Measurements from ENCODE around the gene LY6G6C. TPM values are rescaled to one million over a fixed set of nuclear protein-coding genes. Genes with fewer than 3 reads are reported as not detected.

Gene LY6G6C
- total RNA-seq, 1 donor from 2014 or later, result not detected

GRCh38 chr6:31705931-31706330, 15.6 kb downstream of the LY6G6C start:
- Histone ChIP-seq H3K4me1 (peaks cover 13% of the 10 kb centered on the region), H3K4me3 (no peak overlapping the region), H3K9me3 (no peaks in the 10 kb centered on the region), H3K27me3 (no peaks in the 10 kb centered on the region), H3K27ac (no peak overlapping the region), H3K36me3 (no peaks in the 10 kb centered on the region)
- DNase-seq (no peak), ATAC-seq (no peak)
- intact Hi-C loops (cut with DNase I), result no loop called here
- TF ChIP-seq, protein P1, sequence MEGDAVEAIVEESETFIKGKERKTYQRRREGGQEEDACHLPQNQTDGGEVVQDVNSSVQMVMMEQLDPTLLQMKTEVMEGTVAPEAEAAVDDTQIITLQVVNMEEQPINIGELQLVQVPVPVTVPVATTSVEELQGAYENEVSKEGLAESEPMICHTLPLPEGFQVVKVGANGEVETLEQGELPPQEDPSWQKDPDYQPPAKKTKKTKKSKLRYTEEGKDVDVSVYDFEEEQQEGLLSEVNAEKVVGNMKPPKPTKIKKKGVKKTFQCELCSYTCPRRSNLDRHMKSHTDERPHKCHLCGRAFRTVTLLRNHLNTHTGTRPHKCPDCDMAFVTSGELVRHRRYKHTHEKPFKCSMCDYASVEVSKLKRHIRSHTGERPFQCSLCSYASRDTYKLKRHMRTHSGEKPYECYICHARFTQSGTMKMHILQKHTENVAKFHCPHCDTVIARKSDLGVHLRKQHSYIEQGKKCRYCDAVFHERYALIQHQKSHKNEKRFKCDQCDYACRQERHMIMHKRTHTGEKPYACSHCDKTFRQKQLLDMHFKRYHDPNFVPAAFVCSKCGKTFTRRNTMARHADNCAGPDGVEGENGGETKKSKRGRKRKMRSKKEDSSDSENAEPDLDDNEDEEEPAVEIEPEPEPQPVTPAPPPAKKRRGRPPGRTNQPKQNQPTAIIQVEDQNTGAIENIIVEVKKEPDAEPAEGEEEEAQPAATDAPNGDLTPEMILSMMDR (IDR thresholded peaks at IDR 0.05), result no peak

DNA sequence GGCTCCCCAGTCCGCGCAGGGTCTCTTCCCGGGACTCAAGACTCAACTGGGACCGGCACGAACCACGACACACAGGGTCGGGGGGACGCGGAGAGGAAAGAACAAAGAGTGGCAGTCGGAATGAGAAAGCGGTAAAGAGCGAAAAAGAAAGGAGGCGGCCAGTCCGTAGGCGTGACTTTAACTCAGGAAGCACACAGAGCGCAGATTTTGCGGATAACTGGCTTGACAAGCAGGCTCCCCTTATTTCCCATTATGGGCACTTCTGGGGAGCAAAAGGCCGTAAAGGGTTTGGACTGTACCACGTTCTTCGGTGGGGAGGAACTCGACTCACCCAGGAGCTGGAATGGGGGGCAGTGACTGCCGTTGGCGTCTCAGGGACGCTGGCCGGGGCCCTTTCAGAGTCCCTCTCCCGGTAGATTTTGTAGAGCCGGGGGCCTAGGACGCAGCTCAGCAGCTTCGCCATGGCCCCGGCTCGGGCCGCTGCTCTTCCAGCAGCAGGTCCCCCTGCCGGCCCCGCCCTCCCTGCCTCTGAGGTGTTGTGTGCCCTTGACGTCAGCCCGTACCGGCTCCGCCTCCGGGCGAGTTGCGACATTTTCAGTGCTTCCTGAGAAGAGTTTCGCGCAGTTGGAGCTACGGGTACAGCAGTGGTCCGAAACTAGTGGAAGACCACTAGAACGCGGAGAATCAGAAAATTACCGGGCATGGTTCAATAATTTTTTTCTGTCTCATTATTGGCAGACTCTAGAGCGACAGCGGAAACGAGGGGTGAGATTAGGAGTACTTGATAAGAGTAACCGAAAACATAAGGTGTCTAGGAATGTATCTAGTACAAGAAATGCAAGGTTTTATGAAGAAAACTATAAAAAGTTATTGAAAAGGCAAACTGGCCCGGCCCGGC, 18.5 kb downstream of the LY6G6C start, which contains the start of gene ABHD16A:
Gene ABHD16A (minus strand): TSS at position 506 of the 898 bp plus-strand sequence. CDS start 43 bp downstream, at position 463.
- Histone ChIP-seq H3K9me3 (no peaks in the 10 kb centered on the region), H3K4me1 (peaks cover 17% of the 10 kb centered on the region), H3K27me3 (no peaks in the 10 kb centered on the region), H3K27ac (peak within 1 kb of the TSS; percentile 97), H3K36me3 (peaks cover 26% of the 10 kb centered on the region), H3K4me3 (peak within 1 kb of the TSS; percentile 83)
- intact Hi-C loops (cut with DNase I), result no loop called here
- DNase-seq, result peak; percentile 100
- TF ChIP-seq, protein P1 (IDR thresholded peaks at IDR 0.05), result no peak
- peak; percentile 98 for ATAC-seq

DNA sequence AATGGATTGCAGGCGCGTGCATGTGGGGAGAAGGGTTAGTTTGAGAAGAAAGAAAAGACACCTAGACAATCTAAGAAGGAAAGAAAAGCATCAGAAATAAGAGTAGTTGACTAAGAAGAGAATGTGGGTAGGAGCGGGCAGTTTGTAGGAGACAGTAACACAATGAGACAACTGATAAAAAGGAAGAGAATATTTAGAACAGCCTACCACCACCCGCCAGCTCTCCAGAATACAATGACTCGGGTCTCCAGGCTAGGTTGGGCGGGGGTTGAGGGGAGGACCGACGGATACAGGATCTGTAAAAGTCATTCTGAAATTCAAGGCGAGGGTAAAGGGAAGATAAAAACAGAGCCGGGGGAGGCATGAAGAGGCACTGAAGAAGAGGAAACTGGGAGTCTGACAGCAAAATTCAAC, 19.1 kb downstream of the LY6G6C start:
- Histone ChIP-seq H3K27me3 (no peaks in the 10 kb centered on the region), H3K4me1 (peaks cover 17% of the 10 kb centered on the region), H3K36me3 (peaks cover 31% of the 10 kb centered on the region), H3K4me3 (peak overlapping the region; percentile 83), H3K9me3 (no peaks in the 10 kb centered on the region), H3K27ac (peak overlapping the region; percentile 97)
- intact Hi-C loops (cut with DNase I), result no loop called here
- ATAC-seq (peak; percentile 1), DNase-seq (no peak)
- TF ChIP-seq, protein P1 (IDR thresholded peaks at IDR 0.05), result no peak

GRCh38 chr6:31701666-31702404, 19.7 kb downstream of the LY6G6C start:
- Histone ChIP-seq H3K27ac (peak overlapping the region; percentile 97), H3K27me3 (no peaks in the 10 kb centered on the region), H3K36me3 (peaks cover 34% of the 10 kb centered on the region), H3K4me1 (peaks cover 17% of the 10 kb centered on the region), H3K9me3 (no peaks in the 10 kb centered on the region), H3K4me3 (peak overlapping the region; percentile 83)
- ATAC-seq (no peak), DNase-seq (no peak)
- intact Hi-C loops (cut with DNase I), result no loop called here
- TF ChIP-seq, protein P1 (IDR thresholded peaks at IDR 0.05), result no peak

DNA sequence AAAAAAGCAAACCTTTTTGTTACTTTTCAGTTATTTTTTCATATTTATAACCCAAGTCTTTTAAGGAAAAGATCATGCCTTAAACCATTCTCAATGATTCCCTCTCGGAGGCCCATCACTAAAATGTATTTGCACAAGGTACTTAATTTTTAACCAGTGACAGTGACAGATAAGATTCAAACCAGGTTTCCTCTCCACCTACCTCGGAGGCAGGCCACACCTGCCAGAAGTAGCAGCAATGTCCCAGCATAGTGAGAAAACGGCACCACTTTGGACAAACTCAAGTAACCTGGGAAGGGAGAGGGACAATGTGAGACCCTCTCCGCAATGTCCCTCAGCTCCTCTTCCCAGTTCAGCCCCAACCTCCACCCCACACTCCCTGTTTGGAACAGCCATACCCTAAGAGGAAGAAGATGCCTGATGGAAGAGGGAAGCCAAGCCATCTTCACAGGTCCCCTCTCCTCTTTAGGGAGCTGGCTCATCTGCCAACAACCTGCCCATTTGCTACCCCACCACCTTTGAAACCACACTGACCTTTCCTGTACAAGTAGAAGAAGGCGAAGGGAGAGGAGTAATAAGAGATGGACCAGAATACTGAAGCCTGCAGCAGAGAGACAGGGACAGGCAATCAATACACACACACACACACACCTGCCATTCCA, 20.7 kb downstream of the LY6G6C start:
- no peak for ATAC-seq
- peaks cover 17% of the 10 kb centered on the region for H3K4me1 ChIP-seq
- peaks cover 44% of the 10 kb centered on the region for H3K36me3 ChIP-seq
- DNase-seq, result no peak
- H3K4me3 ChIP-seq, result no peak overlapping the region
- H3K27ac ChIP-seq, result no peak overlapping the region
- intact Hi-C loops (cut with DNase I), result no loop called here
- TF ChIP-seq, protein P1 (IDR thresholded peaks at IDR 0.05), result no peak
- H3K9me3 ChIP-seq, result no peaks in the 10 kb centered on the region
- H3K27me3 ChIP-seq, result no peaks in the 10 kb centered on the region
